Osteoblast (primary cell): ENCODE data around the gene SLC7A1. TPM values are rescaled to one million over a fixed set of nuclear protein-coding genes. Genes with fewer than 3 reads are reported as not detected.
A peak's percentile ranks its signal among the peaks of the same experiment; 100 is the strongest.

Source experiments
- DNase-seq: peaks from one replicate; pipeline ENCODE4 v3.0.0; 2011; ENCODE audit warnings: low spot score, mixed read lengths; ENCODE audit not compliant: insufficient read length; ENCODE audit errors: missing footprints
- H2AFZ ChIP-seq: 2 replicates; pipeline ENCODE4 v1.6.0; 2011; ENCODE audit warnings: mild to moderate bottlenecking, low read length
- H3K27ac ChIP-seq: 2 replicates; pipeline ENCODE4 v1.5.1; 2011; ENCODE audit warnings: mild to moderate bottlenecking, low read depth, low read length, moderate library complexity
- H3K27me3 ChIP-seq: 2 replicates; pipeline ENCODE4 v1.6.0; 2012; ENCODE audit warnings: mild to moderate bottlenecking, control low read depth, inconsistent platforms, low read length, moderate library complexity; ENCODE audit not compliant: insufficient read depth
- H3K36me3 ChIP-seq: 2 replicates; pipeline ENCODE4 v1.5.1; 2011; ENCODE audit warnings: mild to moderate bottlenecking, low read length, control low read depth, moderate library complexity; ENCODE audit not compliant: insufficient read depth
- H3K4me1 ChIP-seq: 2 replicates; pipeline ENCODE4 v1.5.1; 2011; ENCODE audit warnings: mild to moderate bottlenecking, low read length, control low read depth, moderate library complexity; ENCODE audit not compliant: insufficient read depth
- H3K4me2 ChIP-seq: 2 replicates; pipeline ENCODE4 v1.6.0; 2011; ENCODE audit warnings: mild to moderate bottlenecking, low read length; ENCODE audit not compliant: insufficient read depth
- H3K4me3 ChIP-seq: fragments of 200-600 bp; sonication (generic); 3 replicates; pipeline ENCODE4 v1.5.1; 2012; ENCODE audit warnings: mild to moderate bottlenecking, low read length, inconsistent platforms; ENCODE audit not compliant: insufficient read depth
- H3K79me2 ChIP-seq: 2 replicates; pipeline ENCODE4 v1.6.0; 2012; ENCODE audit warnings: mild to moderate bottlenecking, low read length, control low read depth, inconsistent platforms; ENCODE audit not compliant: insufficient read depth
- H3K9me3 ChIP-seq: 2 replicates; pipeline ENCODE4 v1.5.1; 2011; ENCODE audit warnings: low read depth, low read length, control low read depth
- H4K20me1 ChIP-seq: 2 replicates; pipeline ENCODE4 v1.6.0; 2012; ENCODE audit warnings: mild to moderate bottlenecking, low read length, control low read depth; ENCODE audit not compliant: insufficient read depth
- CTCF ChIP-seq: IDR thresholded peaks from 2 replicates; pipeline ENCODE4 v1.5.1; 2011; ENCODE audit warnings: mild to moderate bottlenecking, low read depth, low read length, moderate library complexity; ENCODE audit errors: extremely low read depth
- total RNA-seq: library from RNA; depleted of rRNA; stranded (reverse); fragments of >200 nt; gene quantifications from 2 replicates; pipeline ENCODE4 v1.2.3, GENCODE V29; 2012

SLC7A1 gene
- total RNA-seq, 1 donor = 25.7 TPM

- peaks cover 100% of the 10 kb centered on the region for H3K79me2 ChIP-seq
- no peak overlapping the region for H2AFZ ChIP-seq
- no peak overlapping the region for H3K4me3 ChIP-seq
- H3K27ac ChIP-seq = no peak overlapping the region
- no peaks in the 10 kb centered on the region for H3K36me3 ChIP-seq
- H4K20me1 ChIP-seq = peaks cover 53% of the 10 kb centered on the region
- no peak for DNase-seq
- H3K4me2 ChIP-seq = no peak overlapping the region
- TF ChIP-seq CTCF = no peak
- no peaks in the 10 kb centered on the region for H3K27me3 ChIP-seq
- H3K4me1 ChIP-seq = peaks cover 22% of the 10 kb centered on the region
- H3K9me3 ChIP-seq = no peaks in the 10 kb centered on the region
These were observed 20.4 kb downstream of the SLC7A1 start for GRCh38 chr13:29575098-29575497.

- DNase-seq = no peak
These were observed 22.3 kb downstream of the SLC7A1 start for GRCh38 chr13:29573190-29573589.

DNA sequence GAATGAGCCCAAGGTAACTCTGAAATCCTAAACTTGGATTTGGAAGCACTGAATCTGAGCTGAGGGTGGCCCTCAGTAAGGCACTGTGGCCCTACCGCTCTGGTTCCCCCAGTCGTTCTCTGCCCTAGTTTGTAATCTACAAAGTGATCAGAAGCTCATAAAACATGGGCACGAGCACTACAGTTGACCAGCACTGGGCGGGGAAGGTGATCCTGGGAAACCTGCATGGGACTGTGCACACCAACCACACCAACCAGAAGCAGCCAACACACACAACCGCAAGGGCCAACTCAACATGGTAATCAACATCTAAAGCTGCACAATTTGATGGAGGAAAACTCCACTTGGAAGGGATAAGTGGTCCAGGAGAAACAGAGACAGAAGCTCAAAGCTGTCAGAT is 22.9 kb downstream of the SLC7A1 start:
- Histone ChIP-seq H2AFZ (no peak overlapping the region), H3K4me3 (no peak overlapping the region), H3K27me3 (no peaks in the 10 kb centered on the region), H3K36me3 (no peaks in the 10 kb centered on the region), H3K9me3 (no peaks in the 10 kb centered on the region), H3K4me1 (peaks cover 10% of the 10 kb centered on the region), H3K4me2 (no peak overlapping the region), H3K79me2 (peaks cover 100% of the 10 kb centered on the region), H3K27ac (peak overlapping the region; percentile 57), H4K20me1 (peaks cover 60% of the 10 kb centered on the region)
- TF ChIP-seq CTCF = no peak
- DNase-seq = no peak

More at GRCh38 chr13:29573190-29573589, 22.3 kb downstream of the SLC7A1 start:
- Histone ChIP-seq H3K4me2 (peak overlapping the region; percentile 35), H3K4me3 (no peak overlapping the region), H4K20me1 (peaks cover 65% of the 10 kb centered on the region), H3K4me1 (peaks cover 13% of the 10 kb centered on the region), H2AFZ (peak overlapping the region; percentile 67), H3K9me3 (no peaks in the 10 kb centered on the region), H3K36me3 (no peaks in the 10 kb centered on the region), H3K27me3 (no peaks in the 10 kb centered on the region), H3K27ac (peak overlapping the region; percentile 57), H3K79me2 (peaks cover 100% of the 10 kb centered on the region)
- TF ChIP-seq CTCF = no peak

DNA sequence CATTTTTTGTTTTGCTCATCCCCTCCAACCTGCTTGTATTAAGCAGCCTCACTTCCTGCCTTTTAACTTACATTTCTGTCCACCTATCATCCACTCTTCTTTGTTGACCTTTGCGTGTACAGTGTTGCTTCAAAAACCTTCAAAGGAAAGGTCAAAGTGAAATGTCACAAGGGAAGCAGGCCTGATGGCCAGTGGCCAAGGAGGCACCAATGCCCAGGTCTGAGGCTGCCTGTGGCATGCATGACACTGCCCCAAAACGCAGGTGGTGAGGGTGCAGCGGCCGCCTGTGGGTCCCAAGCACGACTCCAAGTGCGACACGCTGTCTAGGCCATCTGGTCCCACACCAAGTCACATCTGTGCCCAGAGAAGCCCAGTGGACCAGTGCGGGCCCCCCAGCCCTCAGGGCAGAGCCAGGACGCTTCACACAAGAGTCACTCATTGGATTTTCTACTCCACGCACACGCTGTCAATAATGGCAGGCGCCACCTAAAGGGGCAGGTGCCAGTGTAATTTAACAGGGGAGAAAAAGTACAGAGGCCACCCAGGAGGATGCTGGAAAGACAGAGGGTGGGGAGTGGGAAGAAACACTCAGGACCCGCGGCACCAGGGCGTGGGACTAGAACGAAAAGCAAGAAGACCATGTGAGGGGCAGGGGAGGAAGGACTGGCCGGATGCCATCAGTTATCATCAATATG is 23.5 kb downstream of the SLC7A1 start:
- no peaks in the 10 kb centered on the region for H3K27me3 ChIP-seq
- H3K36me3 ChIP-seq = no peaks in the 10 kb centered on the region
- H3K27ac ChIP-seq = no peak overlapping the region
- TF ChIP-seq CTCF = no peak
- peaks cover 100% of the 10 kb centered on the region for H3K79me2 ChIP-seq
- no peak overlapping the region for H3K4me3 ChIP-seq
- peaks cover 58% of the 10 kb centered on the region for H4K20me1 ChIP-seq
- H2AFZ ChIP-seq = no peak overlapping the region
- peaks cover 6% of the 10 kb centered on the region for H3K4me1 ChIP-seq
- no peaks in the 10 kb centered on the region for H3K9me3 ChIP-seq
- DNase-seq = no peak
- no peak overlapping the region for H3K4me2 ChIP-seq
